Activated naive CD4-positive, alpha-beta T cell treated with anti-CD3 and anti-CD28 coated beads, Interleukin-2, amount 10 ng/mL, durations not matched to agents 7 days and 5 days (primary cell): ENCODE results near the gene CDH19.

ENCODE experiments used
- CTCF ChIA-PET: fragments of 350-600 bp; sonication (Branson Sonifier 250); formaldehyde crosslinking; loops from one replicate; lab custom pipeline; 2021; ENCODE audit warnings: antibody characterized with exemption; lab: Charles Lee
- DNase-seq: peaks from one replicate; pipeline ENCODE4 v3.0.0-alpha.2; 2020
- H3K27ac Mint-ChIP-seq: one replicate; pipeline ENCODE4 v1.8.0; 2021; ENCODE audit warnings: mild to moderate bottlenecking, moderate library complexity, mixed read lengths
- H3K27me3 Mint-ChIP-seq: one replicate; pipeline ENCODE4 v1.8.0; 2021; ENCODE audit warnings: mild to moderate bottlenecking, mixed read lengths
- H3K36me3 Mint-ChIP-seq: one replicate; pipeline ENCODE4 v1.8.0; 2021; ENCODE audit warnings: mixed read lengths
- H3K4me1 Mint-ChIP-seq: one replicate; pipeline ENCODE4 v1.8.0; 2021; ENCODE audit warnings: mixed read lengths
- H3K4me3 Mint-ChIP-seq: one replicate; pipeline ENCODE4 v1.8.0; 2021; ENCODE audit warnings: mild to moderate bottlenecking, moderate library complexity, mixed read lengths
- H3K9me3 Mint-ChIP-seq: one replicate; pipeline ENCODE4 v1.8.0; 2021; ENCODE audit warnings: mixed read lengths

The CDH19 gene, protein sequence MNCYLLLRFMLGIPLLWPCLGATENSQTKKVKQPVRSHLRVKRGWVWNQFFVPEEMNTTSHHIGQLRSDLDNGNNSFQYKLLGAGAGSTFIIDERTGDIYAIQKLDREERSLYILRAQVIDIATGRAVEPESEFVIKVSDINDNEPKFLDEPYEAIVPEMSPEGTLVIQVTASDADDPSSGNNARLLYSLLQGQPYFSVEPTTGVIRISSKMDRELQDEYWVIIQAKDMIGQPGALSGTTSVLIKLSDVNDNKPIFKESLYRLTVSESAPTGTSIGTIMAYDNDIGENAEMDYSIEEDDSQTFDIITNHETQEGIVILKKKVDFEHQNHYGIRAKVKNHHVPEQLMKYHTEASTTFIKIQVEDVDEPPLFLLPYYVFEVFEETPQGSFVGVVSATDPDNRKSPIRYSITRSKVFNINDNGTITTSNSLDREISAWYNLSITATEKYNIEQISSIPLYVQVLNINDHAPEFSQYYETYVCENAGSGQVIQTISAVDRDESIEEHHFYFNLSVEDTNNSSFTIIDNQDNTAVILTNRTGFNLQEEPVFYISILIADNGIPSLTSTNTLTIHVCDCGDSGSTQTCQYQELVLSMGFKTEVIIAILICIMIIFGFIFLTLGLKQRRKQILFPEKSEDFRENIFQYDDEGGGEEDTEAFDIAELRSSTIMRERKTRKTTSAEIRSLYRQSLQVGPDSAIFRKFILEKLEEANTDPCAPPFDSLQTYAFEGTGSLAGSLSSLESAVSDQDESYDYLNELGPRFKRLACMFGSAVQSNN

DNA sequence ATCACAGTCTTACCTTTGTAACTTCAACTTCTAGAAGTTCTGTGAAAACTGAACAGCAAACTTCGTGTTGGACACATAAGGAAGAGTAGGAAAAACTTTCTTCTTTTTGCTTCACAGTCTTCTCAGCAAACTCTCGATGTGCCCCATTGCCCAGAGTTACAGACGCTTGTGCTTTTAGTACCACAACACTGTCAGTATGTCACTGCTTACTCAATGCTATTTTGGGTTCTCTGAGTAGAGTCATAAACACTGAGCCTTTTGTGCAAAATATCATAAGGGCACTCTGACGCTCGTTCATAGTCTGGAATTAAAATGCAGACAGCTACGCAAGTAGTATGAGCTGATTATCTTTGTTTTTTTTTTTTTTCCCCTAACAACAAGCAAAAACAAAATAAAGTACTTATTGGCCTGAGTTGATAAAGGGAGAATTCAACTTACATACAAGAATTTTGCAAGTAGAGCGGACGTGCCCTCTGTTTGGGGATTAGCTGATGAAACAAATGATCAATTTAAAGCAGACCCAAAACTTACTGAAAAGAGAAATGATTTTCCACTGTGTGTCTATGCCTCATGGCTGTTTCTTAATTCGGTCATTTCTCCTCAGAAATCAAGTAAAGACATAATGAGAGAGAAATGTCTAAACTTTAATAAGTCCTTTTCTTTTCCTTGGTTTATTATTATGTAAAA, at the start of gene CDH19:
Gene CDH19, minus strand, starts transcription at position 150 of the 687 bp plus-strand sequence. CDS start 31,886 bp downstream, outside the sequence.
- Mint-ChIP-seq H3K4me3 (no peak within 1 kb of the TSS), H3K27ac (no peak within 1 kb of the TSS), H3K27me3 (no peaks in the 10 kb centered on the region), H3K36me3 (no peaks in the 10 kb centered on the region), H3K9me3 (peaks cover 2% of the 10 kb centered on the region), H3K4me1 (no peaks in the 10 kb centered on the region)
- DNase-seq: no peak
- CTCF ChIA-PET: no interaction called here

DNA sequence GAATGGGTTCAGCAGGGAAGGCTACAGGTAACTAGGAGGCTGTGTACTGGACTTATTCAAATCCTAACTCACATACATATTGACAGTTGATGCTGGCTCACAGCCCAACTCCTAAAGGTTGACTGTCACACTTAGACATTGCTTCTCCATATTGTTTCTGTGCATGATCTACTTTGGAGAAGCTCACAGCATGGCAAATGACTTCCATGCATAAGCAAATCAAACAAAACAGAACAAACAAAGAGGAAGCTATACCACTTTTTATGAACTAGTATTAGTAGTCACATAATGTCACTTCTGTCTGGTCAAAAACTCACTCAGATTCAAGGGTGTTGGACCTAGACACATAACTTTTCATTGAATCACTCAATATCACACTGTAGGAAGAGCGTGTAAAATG, 43.8 kb upstream of the CDH19 start:
- no peaks in the 10 kb centered on the region for H3K27me3 Mint-ChIP-seq
- no peak overlapping the region for H3K4me3 Mint-ChIP-seq
- H3K9me3 Mint-ChIP-seq: peaks cover 13% of the 10 kb centered on the region
- DNase-seq: no peak
- CTCF ChIA-PET: no interaction called here
- no peak overlapping the region for H3K27ac Mint-ChIP-seq
- no peaks in the 10 kb centered on the region for H3K36me3 Mint-ChIP-seq
- H3K4me1 Mint-ChIP-seq: no peaks in the 10 kb centered on the region

DNA sequence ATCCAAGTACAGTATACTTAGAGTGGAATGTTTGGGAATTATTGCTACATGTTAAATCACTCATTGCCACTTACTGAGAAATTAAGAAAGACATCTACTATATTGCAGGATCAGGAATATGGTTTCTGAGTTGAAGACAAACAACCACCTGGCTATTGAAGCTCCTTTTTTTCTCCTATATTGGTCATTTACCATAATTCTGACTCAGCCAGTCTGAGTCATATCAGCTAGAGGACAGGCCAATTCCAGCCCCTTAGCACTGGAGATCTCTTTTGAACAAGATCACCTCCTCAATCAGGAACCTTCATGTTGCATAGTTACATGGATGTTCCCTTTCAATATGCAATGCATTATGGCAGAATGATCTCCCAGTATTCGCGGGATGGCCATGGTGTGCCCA, 42.7 kb upstream of the CDH19 start:
- Mint-ChIP-seq H3K27me3 (no peaks in the 10 kb centered on the region), H3K36me3 (no peaks in the 10 kb centered on the region), H3K4me3 (no peak overlapping the region), H3K9me3 (peaks cover 8% of the 10 kb centered on the region), H3K4me1 (no peaks in the 10 kb centered on the region), H3K27ac (no peak overlapping the region)
- CTCF ChIA-PET: no interaction called here
- DNase-seq: no peak

DNA sequence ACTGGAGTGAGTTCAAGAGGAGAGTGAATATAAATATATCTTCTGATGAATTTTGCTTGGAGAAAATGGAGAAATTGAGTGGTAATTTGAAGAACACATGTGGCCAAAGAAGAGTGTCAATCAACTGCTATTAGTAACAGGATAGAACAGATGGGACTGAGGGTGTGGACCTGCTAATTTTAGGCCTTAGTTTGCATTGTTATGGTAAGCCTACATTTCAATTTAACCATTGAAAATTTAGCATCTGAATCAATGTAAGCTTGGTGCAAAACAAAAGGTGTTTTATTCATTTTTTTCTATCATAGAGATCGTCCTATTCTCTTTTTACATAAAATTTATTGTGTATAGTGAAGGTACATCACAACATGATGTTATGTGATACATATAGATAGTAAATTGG, 42.1 kb upstream of the CDH19 start:
- peaks cover 9% of the 10 kb centered on the region for H3K9me3 Mint-ChIP-seq
- no peaks in the 10 kb centered on the region for H3K36me3 Mint-ChIP-seq
- H3K27ac Mint-ChIP-seq: no peak overlapping the region
- no peaks in the 10 kb centered on the region for H3K27me3 Mint-ChIP-seq
- CTCF ChIA-PET: no interaction called here
- no peaks in the 10 kb centered on the region for H3K4me1 Mint-ChIP-seq
- DNase-seq: no peak
- no peak overlapping the region for H3K4me3 Mint-ChIP-seq

DNA sequence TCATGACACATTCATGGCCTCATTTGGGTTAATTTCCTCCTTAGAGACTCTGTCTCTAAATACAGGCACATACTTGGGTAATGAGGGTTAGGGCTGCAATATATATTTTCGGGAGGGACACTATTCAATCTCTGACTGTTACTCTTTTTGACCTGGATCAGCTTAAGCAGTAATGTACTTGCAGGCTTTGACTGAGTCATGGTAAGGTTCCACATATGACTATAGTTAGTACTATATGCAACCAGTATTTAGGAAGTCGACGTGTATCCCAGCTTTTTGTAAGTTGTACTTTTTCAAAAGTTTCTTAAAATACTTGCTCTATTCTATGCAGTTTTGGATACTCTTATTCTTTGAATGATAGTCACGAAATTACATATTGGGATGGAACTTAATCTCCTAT, 37.2 kb upstream of the CDH19 start:
- H3K27me3 Mint-ChIP-seq: no peaks in the 10 kb centered on the region
- CTCF ChIA-PET: no interaction called here
- peaks cover 17% of the 10 kb centered on the region for H3K9me3 Mint-ChIP-seq
- H3K36me3 Mint-ChIP-seq: no peaks in the 10 kb centered on the region
- no peak overlapping the region for H3K4me3 Mint-ChIP-seq
- no peak for DNase-seq
- no peak overlapping the region for H3K27ac Mint-ChIP-seq
- H3K4me1 Mint-ChIP-seq: no peaks in the 10 kb centered on the region

DNA sequence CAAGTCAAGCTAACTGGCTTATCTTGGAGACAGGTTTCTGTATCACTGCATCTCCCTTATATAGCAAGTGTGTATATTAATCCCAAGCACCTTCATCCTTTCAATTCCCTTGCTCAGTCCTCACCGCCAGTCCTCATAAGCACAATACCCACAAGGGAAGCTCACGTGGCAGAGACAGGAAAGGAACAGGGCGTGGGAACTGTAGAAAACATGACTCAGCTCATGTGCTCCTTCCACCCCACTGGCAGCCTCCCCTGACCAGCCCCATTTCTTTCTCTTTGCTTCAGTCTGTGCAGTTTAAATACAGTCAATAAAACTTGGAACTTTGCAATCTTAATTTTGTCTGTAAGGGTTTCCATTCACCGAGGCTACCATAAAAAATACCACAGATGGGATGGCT, 36.5 kb upstream of the CDH19 start:
- H3K9me3 Mint-ChIP-seq: peaks cover 17% of the 10 kb centered on the region
- CTCF ChIA-PET: no interaction called here
- no peaks in the 10 kb centered on the region for H3K4me1 Mint-ChIP-seq
- no peaks in the 10 kb centered on the region for H3K27me3 Mint-ChIP-seq
- no peaks in the 10 kb centered on the region for H3K36me3 Mint-ChIP-seq
- DNase-seq: no peak
- H3K27ac Mint-ChIP-seq: no peak overlapping the region
- no peak overlapping the region for H3K4me3 Mint-ChIP-seq

DNA sequence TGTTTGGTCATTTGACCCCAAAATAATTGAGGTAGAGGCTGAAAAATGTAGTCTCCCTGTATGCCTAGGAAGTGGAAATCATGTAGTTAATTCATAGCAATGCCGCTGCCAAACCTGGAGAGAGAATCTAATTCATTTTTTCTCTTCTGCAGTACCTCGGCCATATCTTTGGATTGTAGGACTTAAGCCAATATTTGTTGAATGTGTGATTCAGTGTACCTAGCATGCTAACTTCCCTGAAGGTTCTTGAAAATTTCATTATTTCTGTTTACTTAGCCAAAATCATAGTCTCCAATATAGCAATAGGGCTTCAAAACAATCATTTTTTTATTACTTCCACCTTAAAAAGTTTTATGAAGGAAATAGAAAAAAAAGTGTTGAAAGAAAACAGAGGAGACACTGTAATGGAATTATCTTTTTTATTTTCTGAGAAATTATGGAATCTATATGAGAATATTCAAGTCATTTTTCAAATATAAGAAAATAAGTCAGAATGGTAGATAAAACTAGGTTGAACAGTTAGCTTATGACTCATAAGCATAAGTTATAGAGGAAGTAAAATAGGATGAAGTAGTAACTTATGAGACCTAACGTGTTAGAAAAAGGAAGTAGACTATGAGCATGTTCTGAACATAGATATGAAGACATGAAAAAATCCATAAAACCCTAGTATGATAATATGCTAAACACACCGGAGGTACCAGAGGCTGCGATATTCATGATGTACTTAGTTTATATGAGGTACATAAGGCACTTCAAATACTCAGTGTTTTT, 35.2 kb upstream of the CDH19 start:
- Mint-ChIP-seq H3K36me3 (no peaks in the 10 kb centered on the region), H3K4me1 (no peaks in the 10 kb centered on the region), H3K27ac (no peak overlapping the region), H3K27me3 (no peaks in the 10 kb centered on the region), H3K4me3 (no peak overlapping the region), H3K9me3 (peaks cover 16% of the 10 kb centered on the region)
- CTCF ChIA-PET: no interaction called here
- no peak for DNase-seq

DNA sequence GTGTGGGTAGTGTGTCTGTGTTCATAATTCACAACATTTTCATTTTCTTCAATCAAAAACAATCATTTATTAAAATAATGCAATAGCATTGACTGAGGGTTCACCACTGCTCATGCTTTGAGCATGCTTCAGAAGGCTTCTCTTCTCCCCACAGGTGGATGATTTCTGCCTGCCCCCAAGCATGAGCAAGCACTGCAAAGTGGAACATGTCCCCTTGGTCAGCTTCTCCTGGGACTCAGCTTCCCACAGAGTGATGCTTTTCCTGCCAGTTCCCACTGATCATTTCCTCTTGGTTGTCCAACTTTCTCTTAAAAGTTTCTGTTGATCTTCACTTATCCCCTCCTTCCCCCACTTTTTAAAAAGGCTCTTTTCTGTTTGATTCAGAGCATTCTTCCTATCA, 31.5 kb upstream of the CDH19 start:
- Mint-ChIP-seq H3K9me3 (peaks cover 6% of the 10 kb centered on the region), H3K27me3 (no peaks in the 10 kb centered on the region), H3K36me3 (no peaks in the 10 kb centered on the region), H3K4me1 (no peaks in the 10 kb centered on the region), H3K27ac (no peak overlapping the region), H3K4me3 (no peak overlapping the region)
- CTCF ChIA-PET: no interaction called here
- no peak for DNase-seq

DNA sequence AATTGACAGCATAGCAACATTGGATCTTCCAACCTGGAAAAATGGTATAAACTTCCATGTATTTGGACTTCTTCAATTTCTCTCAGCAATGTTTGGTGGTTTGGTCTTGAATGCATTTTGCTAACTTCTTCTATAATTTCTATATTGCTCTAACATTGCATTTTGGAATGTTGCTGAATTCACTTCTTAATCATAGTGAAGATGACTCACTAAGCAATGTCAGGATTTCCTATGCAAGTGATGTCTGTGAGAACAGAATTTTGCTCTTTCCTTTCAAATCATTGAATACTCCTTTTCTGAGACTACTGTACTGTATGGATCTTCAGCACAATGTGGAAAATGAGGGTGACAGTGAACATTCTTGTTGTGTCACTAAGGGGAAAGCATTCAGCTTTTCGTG, 28.9 kb upstream of the CDH19 start:
- Mint-ChIP-seq H3K27me3 (no peaks in the 10 kb centered on the region), H3K36me3 (no peaks in the 10 kb centered on the region), H3K4me3 (no peak overlapping the region), H3K27ac (no peak overlapping the region), H3K9me3 (peaks cover 7% of the 10 kb centered on the region), H3K4me1 (no peaks in the 10 kb centered on the region)
- CTCF ChIA-PET: no interaction called here
- no peak for DNase-seq

DNA sequence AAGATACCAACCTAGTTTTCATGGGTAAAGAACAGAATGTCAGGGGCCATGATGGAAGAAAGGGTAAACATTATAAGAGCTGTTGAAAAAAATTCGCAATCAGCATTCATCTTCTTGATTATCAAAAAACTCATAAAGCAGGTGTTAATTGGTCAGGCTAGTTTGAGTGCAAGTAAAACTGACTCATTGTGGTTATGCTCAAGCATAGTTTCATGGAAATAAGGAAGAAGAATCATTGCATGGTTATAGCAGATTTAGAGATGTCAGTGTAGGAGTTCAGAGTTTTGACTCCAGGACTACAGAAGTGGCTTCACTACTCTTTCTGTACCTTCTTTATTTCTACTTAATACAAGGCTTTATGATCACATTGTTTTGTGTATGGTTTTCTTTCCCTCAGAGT, 26.9 kb upstream of the CDH19 start:
- CTCF ChIA-PET: no interaction called here
- H3K36me3 Mint-ChIP-seq: no peaks in the 10 kb centered on the region
- H3K4me3 Mint-ChIP-seq: no peak overlapping the region
- peaks cover 7% of the 10 kb centered on the region for H3K9me3 Mint-ChIP-seq
- no peaks in the 10 kb centered on the region for H3K27me3 Mint-ChIP-seq
- H3K27ac Mint-ChIP-seq: no peak overlapping the region
- H3K4me1 Mint-ChIP-seq: no peaks in the 10 kb centered on the region
- DNase-seq: no peak

DNA sequence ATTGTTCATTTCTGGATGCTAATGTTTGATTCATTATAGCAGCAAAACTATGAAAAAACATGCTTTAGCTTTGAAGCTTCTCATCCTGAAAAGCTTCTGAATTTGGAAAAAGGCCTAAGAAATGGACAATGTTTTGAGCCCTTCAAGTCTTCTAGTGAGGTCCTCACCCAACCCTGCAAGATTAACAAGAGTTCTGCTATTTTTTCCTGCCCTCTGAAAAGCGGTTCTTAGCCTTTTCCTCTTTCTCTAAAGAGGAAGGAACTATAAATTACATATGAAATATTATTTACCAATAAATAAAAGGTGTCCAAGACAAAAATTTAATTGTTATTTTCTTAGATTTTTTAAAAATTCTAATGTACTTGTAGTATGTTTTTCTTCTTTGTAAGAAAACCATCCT, 19.9 kb upstream of the CDH19 start:
- Mint-ChIP-seq H3K4me1 (no peaks in the 10 kb centered on the region), H3K27me3 (no peaks in the 10 kb centered on the region), H3K27ac (no peak overlapping the region), H3K36me3 (no peaks in the 10 kb centered on the region), H3K4me3 (no peak overlapping the region), H3K9me3 (peaks cover 7% of the 10 kb centered on the region)
- no peak for DNase-seq
- CTCF ChIA-PET: no interaction called here

DNA sequence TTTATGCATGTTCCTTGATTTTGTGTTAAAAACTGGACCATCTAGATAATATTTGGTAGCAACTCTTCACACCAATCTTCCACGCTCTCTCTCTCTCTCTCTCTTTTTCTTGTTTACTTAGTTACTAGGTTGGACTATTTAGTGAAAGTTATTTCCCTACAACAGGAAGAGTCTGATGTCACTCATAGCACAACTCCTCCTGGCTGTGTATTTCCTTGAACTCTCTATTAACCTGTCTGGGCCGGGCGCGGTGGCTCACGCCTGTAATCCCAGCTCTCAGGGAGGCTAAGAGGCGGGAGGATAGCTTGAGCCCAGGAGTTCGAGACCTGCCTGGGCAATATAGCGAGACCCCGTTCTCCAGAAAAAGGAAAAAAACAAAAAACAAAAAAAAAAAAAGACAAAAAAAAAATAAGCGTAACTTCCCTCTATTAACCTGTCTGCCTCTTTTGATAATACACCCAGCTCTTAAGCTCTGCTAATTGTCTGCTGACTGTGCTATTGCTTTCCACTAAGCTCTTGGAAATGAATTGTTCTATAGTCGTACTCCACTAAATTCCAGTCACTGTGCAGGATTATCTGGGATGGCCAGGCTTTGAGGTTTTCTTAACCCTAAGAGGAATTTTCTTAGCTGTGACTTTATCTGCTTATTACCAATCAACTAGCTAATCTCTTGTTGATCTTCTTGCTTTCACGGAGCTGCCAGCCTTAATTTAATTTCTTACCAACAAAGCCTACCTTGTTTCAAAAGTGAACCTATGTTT, 18.1 kb upstream of the CDH19 start:
- H3K4me1 Mint-ChIP-seq: no peaks in the 10 kb centered on the region
- DNase-seq: no peak
- no peaks in the 10 kb centered on the region for H3K27me3 Mint-ChIP-seq
- H3K36me3 Mint-ChIP-seq: no peaks in the 10 kb centered on the region
- H3K4me3 Mint-ChIP-seq: no peak overlapping the region
- H3K27ac Mint-ChIP-seq: no peak overlapping the region
- CTCF ChIA-PET: no interaction called here
- H3K9me3 Mint-ChIP-seq: peaks cover 3% of the 10 kb centered on the region

DNA sequence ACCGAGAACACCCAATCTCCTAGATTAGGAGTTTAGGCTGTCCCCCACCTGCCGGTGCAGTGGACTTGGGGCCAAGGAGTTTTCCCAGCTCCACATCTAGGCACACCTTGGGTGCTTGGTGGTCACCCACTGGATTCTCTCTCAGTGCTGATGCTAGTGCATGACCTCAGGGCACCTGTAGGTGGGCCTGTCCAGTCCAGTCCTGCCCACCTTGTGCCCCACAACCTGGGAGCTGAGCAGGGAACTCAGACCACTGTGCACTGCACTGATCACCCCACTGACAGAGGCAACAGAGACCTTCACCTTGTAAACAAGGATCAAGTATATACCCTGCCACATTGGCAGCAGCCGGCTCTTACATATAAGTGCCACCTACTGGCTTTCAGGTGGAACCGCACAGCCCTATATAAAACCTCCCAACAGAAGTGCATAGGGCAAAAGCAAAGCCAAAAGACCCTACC, 12.7 kb upstream of the CDH19 start:
- H3K4me1 Mint-ChIP-seq: no peaks in the 10 kb centered on the region
- DNase-seq: no peak
- no peak overlapping the region for H3K27ac Mint-ChIP-seq
- CTCF ChIA-PET: no interaction called here
- no peak overlapping the region for H3K4me3 Mint-ChIP-seq
- H3K27me3 Mint-ChIP-seq: no peaks in the 10 kb centered on the region
- no peaks in the 10 kb centered on the region for H3K36me3 Mint-ChIP-seq
- peaks cover 3% of the 10 kb centered on the region for H3K9me3 Mint-ChIP-seq
